Activated gamma-delta T cell treated with Interleukin-2 at 50 U/mL for 16 hours (primary cell): ENCODE results near the gene BICDL2.
"Not testable (repeated sequence)": the region's sequence is repeated elsewhere in the genome, so short reads cannot be mapped to it uniquely, and the experiment has no call there.

Experiments
- DNase-seq: peaks from one replicate; pipeline ENCODE4 v3.0.0-alpha.2; 2020

BICDL2 gene

GRCh38 chr16:3036726-3037315 is at the start of gene BICDL2:
Gene BICDL2 (minus strand): TSS chr16:3036944. CDS start chr16:3035496, 1,448 bp downstream.
- DNase-seq = no peak

DNA sequence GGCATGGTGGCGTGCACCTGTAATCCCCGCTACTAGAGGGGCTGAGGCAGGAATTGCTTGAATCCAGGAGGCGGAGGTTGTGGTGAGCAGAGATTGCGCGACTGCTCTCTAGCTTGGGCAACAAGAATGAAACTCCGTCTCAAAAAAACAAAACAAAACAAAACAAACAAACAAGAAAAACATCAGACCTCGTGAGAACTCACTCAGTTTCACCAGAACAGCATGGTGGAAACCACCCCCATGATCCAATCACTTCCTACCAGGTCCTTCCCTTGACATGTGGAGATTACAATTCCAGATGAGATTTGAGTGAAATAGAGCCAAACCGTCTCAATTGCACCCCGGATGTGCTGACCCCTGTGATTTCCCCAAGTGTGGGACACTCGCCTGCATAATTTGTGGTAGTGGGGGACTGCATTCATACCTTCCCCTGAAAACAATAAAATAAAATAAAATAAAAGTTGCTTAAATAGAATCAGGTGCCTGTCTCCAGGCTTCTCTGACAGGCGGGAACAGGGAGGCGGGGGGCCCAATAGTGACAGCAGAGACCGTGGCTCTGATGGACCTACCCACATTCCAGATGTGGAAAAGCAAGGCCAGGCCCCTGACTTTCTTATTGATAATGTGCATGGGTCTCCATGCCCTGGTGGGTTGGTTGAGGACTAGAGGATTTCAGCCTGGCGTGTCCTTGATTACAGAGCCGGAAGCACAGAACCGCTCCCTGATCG is 49.3 kb upstream of the BICDL2 start:
- DNase-seq = no peak

DNA sequence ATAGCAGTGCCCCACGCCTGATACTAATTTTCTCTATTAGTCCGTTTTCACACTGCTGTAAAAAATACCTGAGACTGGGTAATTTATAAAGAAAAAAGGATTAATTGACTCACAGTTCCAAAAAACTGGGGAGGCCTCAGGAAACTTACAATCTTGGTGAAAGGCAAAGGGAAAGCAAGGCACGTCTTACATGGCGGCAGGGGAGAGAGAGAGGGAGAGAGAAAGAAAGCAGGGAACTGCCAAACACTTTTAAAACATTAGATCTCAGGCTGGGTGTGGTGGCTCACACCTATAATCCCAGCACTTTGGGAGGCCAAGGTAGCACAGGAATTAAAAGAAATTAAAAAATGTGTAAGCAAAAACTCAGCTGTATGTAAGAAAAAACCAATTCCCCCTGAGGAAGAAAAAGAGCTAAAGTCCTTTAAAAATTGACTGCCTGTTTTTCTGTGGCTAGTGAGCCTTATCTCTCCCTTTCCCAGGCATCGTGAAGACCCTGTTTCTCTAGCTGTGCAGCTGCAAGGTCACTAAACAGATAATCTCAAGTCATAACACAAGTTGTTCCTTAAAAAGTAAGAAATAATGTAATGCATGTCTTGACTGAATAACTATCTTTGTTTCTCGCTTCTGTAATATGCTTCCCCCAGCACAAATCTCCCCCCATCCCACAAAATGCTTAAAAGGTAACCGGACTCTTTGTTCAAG is 48.4 kb upstream of the BICDL2 start:
- no peak for DNase-seq

DNA sequence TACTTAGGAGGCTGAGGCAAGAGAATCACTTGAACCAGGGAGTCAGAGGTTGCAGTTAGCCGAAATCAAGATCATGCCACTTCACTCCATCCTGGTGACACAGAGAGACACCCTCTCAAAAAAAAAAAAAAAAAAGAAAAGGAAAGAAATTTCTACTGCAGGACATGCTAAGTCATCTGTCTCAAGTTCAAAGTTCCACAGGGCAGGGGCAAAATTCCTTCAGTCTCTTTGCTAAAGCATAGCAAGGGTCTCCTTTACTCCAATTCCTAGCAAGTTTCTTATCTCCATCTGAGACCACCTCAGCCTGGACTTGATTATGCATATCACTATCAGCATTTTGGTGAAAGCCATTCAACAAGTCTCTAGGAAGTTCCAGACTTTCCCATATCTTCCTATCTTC is 47.7 kb upstream of the BICDL2 start:
- DNase-seq = no peak

DNA sequence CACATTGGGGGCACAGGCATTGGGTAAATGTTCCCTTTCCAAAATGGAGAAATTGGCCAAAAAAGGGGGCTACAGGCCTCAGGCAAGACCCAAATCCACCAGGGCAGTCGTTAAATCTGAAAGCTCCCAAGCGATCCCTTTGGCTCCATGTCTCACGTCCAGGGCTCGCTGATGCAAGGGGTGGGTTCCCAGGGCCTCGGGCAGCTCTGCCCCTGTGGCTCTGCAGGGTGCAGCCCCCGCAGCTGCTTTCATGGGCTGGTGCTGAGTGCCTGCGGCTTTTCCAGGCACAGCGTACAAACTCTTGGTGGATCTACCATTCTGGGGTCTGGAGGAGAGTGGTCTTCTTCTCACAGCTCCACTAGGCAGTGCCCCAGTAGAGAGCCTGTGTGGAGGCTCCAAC is 46.7 kb upstream of the BICDL2 start:
- not testable (repeated sequence) for DNase-seq

DNA sequence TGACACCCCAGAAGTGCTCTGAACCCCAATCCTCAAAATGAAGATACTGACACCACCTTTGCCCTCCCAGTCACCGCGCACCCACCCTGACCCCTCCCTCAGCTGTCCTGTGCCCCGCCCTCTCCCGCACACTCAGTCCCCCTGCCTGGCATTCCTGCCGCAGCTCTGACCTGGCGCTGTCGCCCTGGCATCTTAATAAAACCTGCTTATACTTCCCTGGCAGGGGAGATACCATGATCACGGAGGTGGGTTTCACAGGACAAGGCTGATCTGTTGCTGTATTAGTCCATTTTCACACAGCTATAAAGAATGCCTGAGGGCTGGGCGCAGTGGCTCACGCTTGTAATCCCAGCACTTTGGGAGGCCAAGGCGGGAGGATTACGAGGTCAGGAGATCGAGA is 45.2 kb upstream of the BICDL2 start:
- not testable (repeated sequence) for DNase-seq

DNA sequence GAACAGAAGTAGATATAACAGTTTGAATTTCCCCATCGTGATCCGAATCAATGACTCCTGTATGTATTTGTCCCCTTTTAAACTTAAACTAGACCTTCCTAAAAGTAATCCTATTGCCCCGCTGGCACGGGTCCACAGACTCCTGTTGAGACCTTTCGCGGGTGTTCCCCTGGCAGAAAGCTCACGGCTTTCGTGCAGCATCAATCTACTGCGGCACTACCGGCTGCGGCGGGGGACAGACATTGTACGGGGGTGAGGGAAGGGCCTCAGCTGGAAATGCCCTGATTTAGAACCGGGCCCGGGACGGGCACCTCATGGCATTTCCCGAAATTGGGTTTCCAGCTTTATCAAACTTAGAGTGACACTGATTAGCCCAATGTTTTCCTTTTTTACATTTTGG is 43.3 kb upstream of the BICDL2 start:
- DNase-seq = no peak

- no peak for DNase-seq
These were observed 39.8 kb upstream of the BICDL2 start for GRCh38 chr16:3076577-3076976.

GRCh38 chr16:3075946-3076345 is 39.2 kb upstream of the BICDL2 start:
- not testable (repeated sequence) for DNase-seq

DNA sequence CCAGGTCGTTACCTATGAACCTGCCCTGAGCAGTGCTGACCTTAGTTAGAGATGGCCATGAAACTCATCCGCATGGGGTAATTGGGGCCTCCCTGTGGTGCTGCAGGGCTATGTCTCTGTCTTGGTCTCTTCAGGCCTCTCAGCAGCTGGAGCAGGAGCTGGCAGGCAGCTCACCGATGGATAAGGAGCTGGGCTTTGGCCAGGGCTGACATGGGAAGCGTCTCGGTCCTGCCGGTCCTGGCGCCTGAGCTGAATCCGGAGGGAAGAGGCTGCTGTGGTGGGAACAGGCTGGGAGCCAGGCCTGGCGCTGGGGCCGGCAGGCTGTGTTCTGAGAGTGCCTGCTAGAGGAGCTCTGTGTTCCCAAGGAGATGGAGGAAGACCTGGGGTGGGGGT is 38.8 kb upstream of the BICDL2 start:
- DNase-seq = no peak

DNA sequence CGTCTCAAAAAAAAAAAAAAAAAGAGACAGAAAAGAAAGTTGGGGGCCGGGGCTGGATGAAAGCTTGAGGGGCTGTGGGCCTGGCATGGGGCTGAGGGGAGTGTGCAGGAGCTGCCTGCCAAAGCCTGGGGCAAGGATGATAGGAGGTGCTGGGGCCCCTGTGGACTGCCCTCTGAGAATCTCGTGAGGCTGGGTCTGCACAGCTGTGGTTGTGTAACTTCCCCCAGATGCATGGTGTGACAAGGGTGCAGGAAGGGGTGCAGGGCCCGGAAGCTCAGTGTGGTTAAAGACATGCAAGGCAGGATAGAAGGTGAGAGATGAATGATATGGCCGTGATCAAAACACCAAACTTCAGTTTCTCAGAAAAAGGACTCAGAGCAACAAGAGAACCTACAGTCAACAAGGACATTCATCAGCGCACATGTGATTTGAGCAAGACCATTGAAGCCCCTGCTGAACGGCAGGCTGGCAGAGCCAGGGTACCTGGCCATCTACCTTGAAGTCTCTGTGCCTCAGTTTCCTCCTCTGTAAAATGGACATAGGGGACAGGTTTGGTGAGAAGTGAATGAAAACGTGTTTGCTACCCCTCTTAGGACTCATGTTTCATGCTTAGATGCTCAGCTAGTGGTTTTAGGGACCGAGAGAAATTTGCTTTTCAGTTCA is 38.2 kb upstream of the BICDL2 start:
- DNase-seq = peak; percentile 90

GRCh38 chr16:3073448-3073847 is 36.7 kb upstream of the BICDL2 start:
- no peak for DNase-seq

DNA sequence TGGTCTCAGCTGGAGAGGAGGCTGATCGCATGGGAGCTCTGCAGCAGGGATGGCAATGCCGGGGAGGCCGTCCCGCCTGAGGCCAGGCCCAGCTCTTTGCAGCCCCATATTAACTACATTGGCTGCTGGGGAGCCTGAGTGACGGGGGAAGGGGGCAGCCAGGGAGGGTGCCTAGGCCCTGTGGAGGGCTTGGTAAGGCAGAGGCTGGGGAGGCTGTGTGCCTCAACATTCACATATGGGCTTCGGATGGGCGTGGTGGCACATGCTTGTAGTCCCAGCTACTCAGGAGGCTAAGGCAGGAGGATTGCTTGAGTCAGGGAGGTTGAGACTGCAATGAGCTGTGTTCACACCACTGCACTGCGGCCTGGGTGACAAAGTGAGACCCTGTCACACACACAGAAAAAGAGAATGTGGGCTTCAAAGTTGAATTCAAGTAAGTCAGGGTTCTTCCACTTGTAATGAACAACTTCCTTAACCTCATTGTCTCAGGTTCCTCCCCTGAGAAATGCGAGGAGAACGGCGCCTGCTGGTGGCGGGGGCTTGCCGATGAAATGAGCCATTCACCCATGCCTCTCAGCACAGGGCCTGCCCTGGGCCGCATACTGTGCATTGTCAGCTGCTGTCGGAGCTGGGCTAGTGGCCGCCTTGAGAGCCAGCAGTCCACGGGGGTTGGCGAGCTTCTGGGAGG is 36.0 kb upstream of the BICDL2 start:
- DNase-seq = not testable (repeated sequence)

GRCh38 chr16:3072148-3072547 is 35.4 kb upstream of the BICDL2 start:
- peak; percentile 39 for DNase-seq

DNA sequence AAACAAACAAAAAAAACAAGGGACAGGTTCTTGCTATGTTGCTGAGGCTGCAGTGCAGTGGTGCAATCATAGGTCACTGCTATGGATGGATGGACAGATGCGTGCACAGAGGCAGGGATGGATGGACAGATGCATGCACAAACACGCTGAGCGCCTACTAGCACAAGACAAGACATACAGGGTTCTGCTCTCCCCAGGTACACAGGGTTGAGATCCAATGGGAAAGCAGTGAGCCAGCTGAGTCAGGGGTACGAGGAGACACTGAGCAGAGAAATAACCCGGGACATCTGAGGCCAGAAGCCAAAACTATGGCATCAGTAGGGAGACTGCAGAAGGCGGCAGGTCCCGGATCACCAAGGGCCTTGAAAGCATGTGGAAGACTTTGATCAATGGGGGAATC is 34.9 kb upstream of the BICDL2 start:
- no peak for DNase-seq

GRCh38 chr16:3070608-3071111 is 33.9 kb upstream of the BICDL2 start:
- no peak for DNase-seq

DNA sequence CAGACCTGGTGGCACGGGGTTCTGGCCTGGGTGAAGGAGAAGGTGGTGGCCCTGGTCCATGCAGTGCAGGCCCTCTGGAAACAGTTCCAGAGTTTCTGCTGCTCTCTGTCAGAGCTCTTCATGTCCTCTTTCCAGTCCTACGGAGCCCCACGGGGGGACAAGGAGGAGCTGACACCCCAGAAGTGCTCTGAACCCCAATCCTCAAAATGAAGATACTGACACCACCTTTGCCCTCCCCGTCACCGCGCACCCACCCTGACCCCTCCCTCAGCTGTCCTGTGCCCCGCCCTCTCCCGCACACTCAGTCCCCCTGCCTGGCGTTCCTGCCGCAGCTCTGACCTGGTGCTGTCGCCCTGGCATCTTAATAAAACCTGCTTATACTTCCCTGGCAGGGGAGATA is 32.4 kb upstream of the BICDL2 start:
- not testable (repeated sequence) for DNase-seq

DNA sequence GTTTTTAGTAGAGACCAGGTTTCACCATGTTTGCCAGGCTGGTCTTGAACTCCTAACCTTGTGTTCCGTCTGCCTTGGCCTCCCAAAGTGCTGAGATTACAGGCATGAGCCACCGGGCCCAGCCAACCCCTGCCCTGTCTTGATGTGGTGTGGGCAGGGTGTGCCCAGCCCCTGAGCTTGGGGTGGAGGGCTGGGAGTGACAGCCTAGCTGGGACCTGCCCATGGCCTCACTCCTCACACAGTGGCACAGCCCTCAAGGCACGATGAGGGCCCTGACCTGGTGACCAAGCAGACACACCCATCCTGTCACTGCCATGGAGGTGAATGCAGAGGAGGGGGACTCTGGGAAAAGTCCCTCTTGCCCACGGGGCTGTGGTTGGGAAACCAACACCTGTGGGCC is 31.7 kb upstream of the BICDL2 start:
- DNase-seq = peak; percentile 42

- peak; percentile 3 for DNase-seq
These were observed 29.6 kb upstream of the BICDL2 start for GRCh38 chr16:3066440-3066748.

- peak; percentile 31 for DNase-seq
These were observed 29.1 kb upstream of the BICDL2 start for GRCh38 chr16:3065742-3066439.

- peak; percentile 73 for DNase-seq
These were observed 28.5 kb upstream of the BICDL2 start, which contains the start of gene IL32 for GRCh38 chr16:3065069-3065741. Gene IL32 (plus strand): TSS chr16:3065640. CDS start chr16:3065812, 172 bp downstream.
